ENCODE data around the gene FIBCD1. TPM values are rescaled to one million over a fixed set of nuclear protein-coding genes. Genes with fewer than 3 reads are reported as not detected.

FIBCD1 gene
- total and polyA plus RNA-seq, 2 of the 8 experiments (the other 6 are each of a cell fraction or from before 2014, with no cell fraction given), result 6.1 to 8.8 TPM

- DNase-seq (ENCODE audit: low read depth in 1 of 2, low spot score in 2 of 2) (no peak), FAIRE-seq (no peak)
- Histone ChIP-seq H3K36me3 (ENCODE audit: control insufficient read depth in 2 of 4, insufficient read depth in 4 of 4, low read length in 3 of 4) (peaks cover 0 to 8% (median 1%) of the 10 kb centered on the region in 4 experiments; a peak in 4 of 8 replicates), H2BK20ac (ENCODE audit: low read length) (no peak overlapping the region), H2AK5ac (ENCODE audit: low read depth, low read length) (no peak overlapping the region), H4K91ac (replicated peaks; ENCODE audit: insufficient read length, low read length) (no peak overlapping the region), H2AFZ (ENCODE audit: low read length) (no peak overlapping the region), H4K8ac (ENCODE audit: extremely low read depth, insufficient read depth, low read length) (no peak overlapping the region), H3K23me2 (ENCODE audit: low read depth, low read length) (no peaks in the 10 kb centered on the region), H3K4me3 (ENCODE audit: extremely low read depth in 1 of 4, insufficient read depth in 2 of 4, low read depth in 3 of 4, low read length in 4 of 4) (no peak overlapping the region), H2BK12ac (ENCODE audit: low read depth, low read length) (no peak overlapping the region), H2BK120ac (replicated peaks; ENCODE audit: low read depth, low read length) (no peak overlapping the region), H3K18ac (ENCODE audit: extremely low read depth, low read length) (no peak overlapping the region), H2BK15ac (ENCODE audit: low read length) (no peak overlapping the region), H3K9ac (replicated peaks in 1 of 4; ENCODE audit: extremely low read depth in 1 of 4, low read depth in 3 of 4, low read length in 3 of 4) (no peak overlapping the region), H3K14ac (ENCODE audit: insufficient read length) (no peak overlapping the region), H4K5ac (ENCODE audit: insufficient read length, low read depth, low read length) (no peak overlapping the region), H3K79me1 (ENCODE audit: low read depth, low read length) (no peaks in the 10 kb centered on the region), H3K27me3 (replicated peaks in 1 of 4; ENCODE audit: control insufficient read depth in 3 of 4, extremely low read depth in 1 of 4, insufficient read depth in 3 of 4, low read length in 3 of 4) (no peaks in the 10 kb centered on the region), H3K4ac (replicated peaks; ENCODE audit: insufficient read length, low read depth, low read length) (no peak overlapping the region), H3K56ac (replicated peaks; ENCODE audit: insufficient read length, low read depth, low read length) (no peak overlapping the region), H3K79me2 (ENCODE audit: control insufficient read depth in 1 of 2, insufficient read depth in 2 of 2, low read length in 2 of 2) (no peaks in the 10 kb centered on the region), H3K4me2 (ENCODE audit: insufficient read depth in 1 of 2, low read depth in 2 of 2, low read length in 2 of 2) (no peak overlapping the region), H3K27ac (ENCODE audit: low read depth, low read length) (no peak overlapping the region), H4K20me1 (replicated peaks in 1 of 2; ENCODE audit: control insufficient read depth in 1 of 2, insufficient read depth in 2 of 2, low read length in 2 of 2) (peaks cover 4 to 6% of the 10 kb centered on the region in 2 experiments), H3K23ac (ENCODE audit: insufficient read length) (no peak overlapping the region), H3K9me3 (ENCODE audit: insufficient read depth in 2 of 2, low read depth in 1 of 2, low read length in 1 of 2) (no peaks in the 10 kb centered on the region), H2BK5ac (ENCODE audit: low read depth, low read length) (no peak overlapping the region), H3K4me1 (replicated peaks in 1 of 4; ENCODE audit: control insufficient read depth in 3 of 4, insufficient read depth in 4 of 4, low read length in 3 of 4) (peaks cover 0 to 3% (median 0%) of the 10 kb centered on the region in 4 experiments; a peak in 3 of 7 replicates)
- CTCF ChIA-PET (ENCODE audit: partially characterized antibody), result interaction anchor here (0.7 to 8.2 kb wide), 16 partner anchors 8 to 202 kb away, joined by 3 to 49 read pairs (median 4); no protein-coding TSS in a partner anchor
- WGBS, 2 experiments (ENCODE audit: extremely low coverage in 1 of 2, insufficient coverage in 1 of 2, insufficient read length in 1 of 2, insufficient replicate concordance in 2 of 2, low coverage in 1 of 2, low lambda C conversion rate in 2 of 2, missing lambda C conversion rate in 1 of 2), result 87% methylated on average over 9 of the region's 9 CpGs; no CpG with 5 or more reads in 1 of the 2 experiments
- POLR2A ChIA-PET (ENCODE audit: partially characterized antibody), result interaction anchor here (1.1 to 1.2 kb wide), 2 partner anchors 18 to 29 kb away, joined by 3 to 4 read pairs; no protein-coding TSS in a partner anchor
- no peak for TF ChIP-seq SP1 (IDR thresholded peaks at IDR 0.05; ENCODE audit: low read depth, low read length)
- TF ChIP-seq SP4 (IDR thresholded peaks at IDR 0.05; ENCODE audit: low read length), result no peak
- TF ChIP-seq POLR2A (IDR thresholded peaks at IDR 0.05; ENCODE audit: control extremely low read depth in 1 of 2, low read depth in 2 of 2, low read length in 2 of 2), result no peak
- TF ChIP-seq RNF2 (IDR thresholded peaks at IDR 0.05; ENCODE audit: borderline replicate concordance, low read depth, low read length, missing control alignments, poor library complexity, severe bottlenecking), result no peak
- TF ChIP-seq HDAC6 (IDR thresholded peaks at IDR 0.05; ENCODE audit: low read depth, low read length), result no peak
- TF ChIP-seq RFX5 (IDR thresholded peaks at IDR 0.05; ENCODE audit: borderline replicate concordance, low read depth, low read length), result no peak
- TF ChIP-seq SRF (IDR thresholded peaks at IDR 0.05; ENCODE audit: low read depth, low read length), result no peak
- no peak for TF ChIP-seq YY1 (IDR thresholded peaks at IDR 0.05; ENCODE audit: low read depth, low read length)
- no peak for TF ChIP-seq CBX5 (IDR thresholded peaks at IDR 0.05; ENCODE audit: low read depth, low read length)
- TF ChIP-seq GABPA (IDR thresholded peaks at IDR 0.05; ENCODE audit: borderline replicate concordance, insufficient read depth, low read length), result no peak
- TF ChIP-seq FOSL1 (IDR thresholded peaks at IDR 0.05; ENCODE audit: insufficient read depth, low read depth, low read length), result no peak
- TF ChIP-seq JUND (IDR thresholded peaks at IDR 0.05; ENCODE audit: low read length), result no peak
- no peak for TF ChIP-seq MAX (IDR thresholded peaks at IDR 0.05)
Measured at GRCh38 chr9:130895038-130895437, 44.0 kb downstream of the FIBCD1 start.
